HepG2 (cell line): ENCODE results near the gene IGDCC3. TPM values are rescaled to one million over a fixed set of nuclear protein-coding genes. Genes with fewer than 3 reads are reported as not detected.

ENCODE experiments used
- AGO2 ChIP-seq: fragments of 200-400 bp; formaldehyde crosslinking; optimal IDR thresholded peaks from 2 replicates; pipeline ENCODE3; 2017; ENCODE audit warnings: mild to moderate bottlenecking, low read depth, low read length, moderate library complexity
- AKAP8 ChIP-seq: sonication (generic); formaldehyde crosslinking; IDR thresholded peaks from 2 replicates; pipeline ENCODE4 v1.5.1; 2020; ENCODE audit warnings: mild to moderate bottlenecking, missing genetic modification reagents
- CHCHD3 ChIP-seq: sonication (generic); formaldehyde crosslinking; IDR thresholded peaks from 2 replicates; pipeline ENCODE4 v1.8.0; 2022; ENCODE audit warnings: mild to moderate bottlenecking, missing genetic modification reagents, moderate library complexity
- DNMT3B ChIP-seq: conservative IDR thresholded peaks from 2 replicates; pipeline ENCODE4 v1.6.1; 2016; ENCODE audit warnings: missing biosample characterization, control low read depth
- EP300 ChIP-seq, 3 experiments: sonication (generic) in 1 of 3; formaldehyde crosslinking in 1 of 3; IDR thresholded peaks; 2 replicates each; pipeline versions ENCODE4 v1.5.1 to v1.6.1; 2011 to 2020; ENCODE audit warnings: low read depth in 2 of 3, low read length in 2 of 3, borderline replicate concordance in 1 of 3, improper control_type of control experiment in 1 of 3, mild to moderate bottlenecking in 1 of 3, missing genetic modification reagents in 1 of 3, moderate library complexity in 1 of 3
- FOXC1 ChIP-seq: sonication (generic); formaldehyde crosslinking; IDR thresholded peaks from 2 replicates; pipeline ENCODE4 v1.8.0; 2022; ENCODE audit warnings: mild to moderate bottlenecking, missing genetic modification reagents, borderline replicate concordance
- FOXP1 ChIP-seq, 2 experiments: fragments of 450-650 bp in 1 of 2; IDR thresholded peaks; 2 replicates each; pipeline ENCODE4 v1.6.1; 2017 to 2018; ENCODE audit warnings: antibody characterized with exemption in 1 of 2
- MAFG ChIP-seq: sonication (generic); formaldehyde crosslinking; IDR thresholded peaks from 2 replicates; pipeline ENCODE4 v1.5.1; 2020; ENCODE audit warnings: mild to moderate bottlenecking, missing genetic modification reagents
- MEF2D ChIP-seq: sonication (generic); formaldehyde crosslinking; IDR thresholded peaks from 2 replicates; pipeline ENCODE4 v1.5.1; 2020; ENCODE audit warnings: mild to moderate bottlenecking, missing genetic modification reagents
- MYNN ChIP-seq: sonication (generic); formaldehyde crosslinking; IDR thresholded peaks from 2 replicates; pipeline ENCODE4 v1.4.0; 2020; ENCODE audit warnings: mild to moderate bottlenecking, low read depth, missing genetic modification reagents
- NFATC3 ChIP-seq: sonication (generic); formaldehyde crosslinking; IDR thresholded peaks from 2 replicates; pipeline ENCODE4 v1.5.1; 2020; ENCODE audit warnings: mild to moderate bottlenecking, missing genetic modification reagents
- NFYC ChIP-seq: IDR thresholded peaks from 2 replicates; pipeline ENCODE4 v1.6.1; 2016; ENCODE audit warnings: missing genetic modification reagents, missing compliant biosample characterization
- NR2F6 ChIP-seq, 2 experiments: IDR thresholded peaks; 2 replicates each; pipeline ENCODE4 v1.6.1; 2016; ENCODE audit warnings: antibody characterized with exemption in 1 of 2, mild to moderate bottlenecking in 1 of 2
- PLRG1 ChIP-seq: fragments of 450-650 bp; conservative IDR thresholded peaks from 2 replicates; pipeline ENCODE4 v1.6.1; 2016
- SETDB1 ChIP-seq: sonication (generic); formaldehyde crosslinking; IDR thresholded peaks from 2 replicates; pipeline ENCODE4 v1.5.1; 2020; ENCODE audit warnings: missing genetic modification reagents, mild to moderate bottlenecking, borderline replicate concordance
- SMARCE1 ChIP-seq: fragments of 450-650 bp; IDR thresholded peaks from 2 replicates; pipeline ENCODE4 v1.6.1; 2017; ENCODE audit warnings: borderline replicate concordance
- ZBTB10 ChIP-seq: sonication (generic); formaldehyde crosslinking; IDR thresholded peaks from 2 replicates; pipeline ENCODE4 v1.4.0; 2020; ENCODE audit warnings: missing genetic modification reagents, borderline replicate concordance
- ZNF367 ChIP-seq: sonication (generic); formaldehyde crosslinking; IDR thresholded peaks from 2 replicates; pipeline ENCODE4 v1.4.0; 2020; ENCODE audit warnings: missing genetic modification reagents, borderline replicate concordance
- ZNF510 ChIP-seq: sonication (generic); formaldehyde crosslinking; IDR thresholded peaks from 2 replicates; pipeline ENCODE4 v1.4.0; 2020; ENCODE audit warnings: low read depth, mild to moderate bottlenecking, missing genetic modification reagents
- ZNF782 ChIP-seq: sonication (generic); formaldehyde crosslinking; IDR thresholded peaks from 2 replicates; pipeline ENCODE4 v1.4.0; 2020; ENCODE audit warnings: missing genetic modification reagents, mild to moderate bottlenecking, borderline replicate concordance
- polyA plus RNA-seq, 8 experiments: library from polyadenylated mRNA; depleted of rRNA in 3 of 8; stranded (reverse) in 7 of 8; unstranded in 1 of 8; fragments of >200 nt; fragmentation: Illumina TruSeq in 4 of 8; extraction: Trizol in 4 of 8; gene quantifications; 2 replicates each; pipeline versions ENCODE4 v1.2.1 to v1.2.3, GENCODE V29; 2011 to 2016; ENCODE audit warnings: low read depth in 4 of 8, missing spikeins in 1 of 8, mixed read lengths in 1 of 8; ENCODE audit not compliant: insufficient read depth in 1 of 8
- total RNA-seq, 5 experiments: library from RNA; depleted of rRNA; stranded (reverse); fragments of >200 nt; fragmentation: Illumina TruSeq; extraction: Trizol; gene quantifications; 2 replicates each; pipeline ENCODE4 v1.2.3, GENCODE V29; 2016; ENCODE audit warnings: low read depth in 1 of 5
- TF ChIP-seq, protein P1 (sequence below): sonication (generic); formaldehyde crosslinking; conservative IDR thresholded peaks from 2 replicates; pipeline ENCODE4 v1.4.0; 2020; ENCODE audit warnings: mild to moderate bottlenecking, missing genetic modification reagents, moderate library complexity
- TF ChIP-seq, protein P2 (sequence below): sonication (generic); formaldehyde crosslinking; IDR thresholded peaks from 2 replicates; pipeline ENCODE4 v1.5.0; 2020; ENCODE audit warnings: missing genetic modification reagents
- TF ChIP-seq, protein P3 (sequence below): sonication (generic); formaldehyde crosslinking; IDR thresholded peaks from 2 replicates; pipeline ENCODE4 v1.4.0; 2020; ENCODE audit warnings: mild to moderate bottlenecking, missing genetic modification reagents

IGDCC3 gene
- total and polyA plus RNA-seq, 2 of the 13 experiments (the other 11 are each of a cell fraction or from before 2014, with no cell fraction given) = 30.1 to 51.8 TPM

DNA sequence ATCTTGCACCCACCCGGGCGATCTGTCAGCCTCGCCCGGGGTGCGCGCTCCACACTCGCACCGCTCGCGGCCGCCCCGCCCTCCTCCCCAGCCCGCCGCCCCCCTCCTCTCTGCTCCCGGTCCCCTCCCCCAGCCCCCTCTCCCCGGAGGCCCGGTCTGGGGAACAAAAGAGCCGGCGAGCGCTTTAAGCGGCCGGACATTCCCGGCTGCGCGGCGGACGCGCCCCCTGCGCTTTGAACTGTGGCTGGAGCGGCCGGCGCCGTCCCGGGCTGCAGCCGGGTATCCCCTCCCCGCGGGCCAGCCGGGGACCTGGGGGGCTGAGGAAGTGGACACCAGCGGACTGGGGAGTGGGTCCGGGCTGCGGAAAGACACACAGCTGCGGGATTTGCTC, at the start of gene IGDCC3 (continued):
- TF ChIP-seq ZBTB10 (CRISPR knock-in tag) (no peak), PLRG1 (no peak), MYNN (CRISPR knock-in tag) (no peak), DNMT3B (CRISPR knock-in tag) (no peak), EP300 (IDR thresholded peaks at IDR 0.05; ENCODE audit: low read depth in 2 of 2, low read length in 2 of 2) (peak in 1 of 2 experiments; percentile 81; a peak in 1 of 4 replicates), EP300 (CRISPR knock-in tag; IDR thresholded peaks at IDR 0.05; ENCODE audit: borderline replicate concordance) (peak; percentile 38; the same call in 1 of the 2 replicates), FOXC1 (CRISPR knock-in tag) (no peak), FOXP1 (IDR thresholded peaks at IDR 0.05) (no peak), FOXP1 (CRISPR knock-in tag; IDR thresholded peaks at IDR 0.05) (0 out of 2 replicates have a peak, but pooled peaks have one; percentile 16), NR2F6 (IDR thresholded peaks at IDR 0.05) (no peak), NR2F6 (CRISPR knock-in tag; IDR thresholded peaks at IDR 0.05) (peak; percentile 68; the same call in 1 of the 2 replicates), NFYC (CRISPR knock-in tag) (no peak), MEF2D (CRISPR knock-in tag) (no peak), ZNF782 (CRISPR knock-in tag) (no peak), ZNF510 (CRISPR knock-in tag) (no peak), SMARCE1 (no peak), MAFG (CRISPR knock-in tag) (no peak), AGO2 (no peak), ZNF367 (CRISPR knock-in tag) (no peak), NFATC3 (CRISPR knock-in tag) (no peak), AKAP8 (CRISPR knock-in tag) (no peak), SETDB1 (no peak), CHCHD3 (CRISPR knock-in tag) (no peak)
- TF ChIP-seq, protein P1, sequence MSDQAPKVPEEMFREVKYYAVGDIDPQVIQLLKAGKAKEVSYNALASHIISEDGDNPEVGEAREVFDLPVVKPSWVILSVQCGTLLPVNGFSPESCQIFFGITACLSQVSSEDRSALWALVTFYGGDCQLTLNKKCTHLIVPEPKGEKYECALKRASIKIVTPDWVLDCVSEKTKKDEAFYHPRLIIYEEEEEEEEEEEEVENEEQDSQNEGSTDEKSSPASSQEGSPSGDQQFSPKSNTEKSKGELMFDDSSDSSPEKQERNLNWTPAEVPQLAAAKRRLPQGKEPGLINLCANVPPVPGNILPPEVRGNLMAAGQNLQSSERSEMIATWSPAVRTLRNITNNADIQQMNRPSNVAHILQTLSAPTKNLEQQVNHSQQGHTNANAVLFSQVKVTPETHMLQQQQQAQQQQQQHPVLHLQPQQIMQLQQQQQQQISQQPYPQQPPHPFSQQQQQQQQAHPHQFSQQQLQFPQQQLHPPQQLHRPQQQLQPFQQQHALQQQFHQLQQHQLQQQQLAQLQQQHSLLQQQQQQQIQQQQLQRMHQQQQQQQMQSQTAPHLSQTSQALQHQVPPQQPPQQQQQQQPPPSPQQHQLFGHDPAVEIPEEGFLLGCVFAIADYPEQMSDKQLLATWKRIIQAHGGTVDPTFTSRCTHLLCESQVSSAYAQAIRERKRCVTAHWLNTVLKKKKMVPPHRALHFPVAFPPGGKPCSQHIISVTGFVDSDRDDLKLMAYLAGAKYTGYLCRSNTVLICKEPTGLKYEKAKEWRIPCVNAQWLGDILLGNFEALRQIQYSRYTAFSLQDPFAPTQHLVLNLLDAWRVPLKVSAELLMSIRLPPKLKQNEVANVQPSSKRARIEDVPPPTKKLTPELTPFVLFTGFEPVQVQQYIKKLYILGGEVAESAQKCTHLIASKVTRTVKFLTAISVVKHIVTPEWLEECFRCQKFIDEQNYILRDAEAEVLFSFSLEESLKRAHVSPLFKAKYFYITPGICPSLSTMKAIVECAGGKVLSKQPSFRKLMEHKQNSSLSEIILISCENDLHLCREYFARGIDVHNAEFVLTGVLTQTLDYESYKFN = peak; percentile 70
- TF ChIP-seq, protein P2, sequence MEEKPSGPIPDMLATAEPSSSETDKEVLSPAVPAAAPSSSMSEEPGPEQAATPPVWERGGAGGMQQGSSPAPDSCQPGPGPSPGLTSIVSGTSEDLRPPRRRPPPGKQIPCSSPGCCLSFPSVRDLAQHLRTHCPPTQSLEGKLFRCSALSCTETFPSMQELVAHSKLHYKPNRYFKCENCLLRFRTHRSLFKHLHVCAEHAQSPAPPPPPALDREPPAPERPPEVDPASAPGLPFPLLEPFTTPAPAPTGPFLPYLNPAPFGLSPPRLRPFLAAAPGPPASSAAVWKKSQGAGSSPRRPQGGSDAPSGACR = no peak
- TF ChIP-seq, protein P3, sequence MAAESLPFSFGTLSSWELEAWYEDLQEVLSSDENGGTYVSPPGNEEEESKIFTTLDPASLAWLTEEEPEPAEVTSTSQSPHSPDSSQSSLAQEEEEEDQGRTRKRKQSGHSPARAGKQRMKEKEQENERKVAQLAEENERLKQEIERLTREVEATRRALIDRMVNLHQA (CRISPR knock-in tag) = no peak
